GM23338 (cell line): Measurements from ENCODE around the gene CTNNA3. TPM values are rescaled to one million over a fixed set of nuclear protein-coding genes. Genes with fewer than 3 reads are reported as not detected.
A peak's percentile ranks its signal among the peaks of the same experiment; 100 is the strongest.

ENCODE experiments used
- ATAC-seq: fragments of 200-7000 bp; cut with Tn5 transposase; 3 replicates; pipeline ENCODE4 v1.9.1; 2020
- DNase-seq: peaks from one replicate; pipeline ENCODE4 v3.0.0-alpha.2; 2015; ENCODE audit warnings: low spot score
- H2AFZ ChIP-seq: fragments of 200-600 bp; sonication (generic); 2 replicates; pipeline ENCODE4 v1.8.0; 2016; ENCODE audit warnings: antibody characterized with exemption, mild to moderate bottlenecking, moderate library complexity
- H3F3A ChIP-seq: fragments of 200-600 bp; sonication (generic); replicated peaks from 2 replicates; pipeline ENCODE4 v1.8.0; 2017; ENCODE audit warnings: antibody characterized with exemption, mixed run types, low read depth
- H3K27ac ChIP-seq: fragments of 200-600 bp; sonication (generic); 2 replicates; pipeline ENCODE4 v1.6.1; 2016; ENCODE audit warnings: low read depth
- H3K27me3 ChIP-seq: fragments of 200-600 bp; sonication (generic); 2 replicates; pipeline ENCODE4 v1.8.0; 2016; ENCODE audit warnings: mild to moderate bottlenecking, mixed run types, moderate library complexity; ENCODE audit not compliant: insufficient read depth
- H3K36me3 ChIP-seq: fragments of 200-600 bp; sonication (generic); 2 replicates; pipeline ENCODE4 v1.8.0; 2016; ENCODE audit warnings: mild to moderate bottlenecking; ENCODE audit not compliant: insufficient read depth
- H3K4me1 ChIP-seq: fragments of 200-600 bp; sonication (generic); 2 replicates; pipeline ENCODE4 v1.8.0; 2016; ENCODE audit warnings: mild to moderate bottlenecking, moderate library complexity; ENCODE audit not compliant: insufficient read depth
- H3K4me2 ChIP-seq: fragments of 200-600 bp; sonication (generic); 2 replicates; pipeline ENCODE4 v1.7.1; 2017; ENCODE audit warnings: mixed run types
- H3K4me3 ChIP-seq: fragments of 200-600 bp; sonication (generic); 2 replicates; pipeline ENCODE4 v1.6.1; 2016; ENCODE audit warnings: mixed run types
- H3K79me2 ChIP-seq: fragments of 200-600 bp; sonication (generic); replicated peaks from 2 replicates; pipeline ENCODE4 v1.8.0; 2017; ENCODE audit warnings: mild to moderate bottlenecking; ENCODE audit not compliant: insufficient read depth
- H3K9me2 ChIP-seq: fragments of 200-600 bp; sonication (generic); 2 replicates; pipeline ENCODE4 v1.8.0; 2017; ENCODE audit not compliant: insufficient read depth
- H4K20me1 ChIP-seq: fragments of 200-600 bp; sonication (generic); replicated peaks from 2 replicates; pipeline ENCODE4 v1.8.0; 2017; ENCODE audit warnings: mild to moderate bottlenecking; ENCODE audit not compliant: insufficient read depth
- H3K27ac Mint-ChIP-seq: 2 replicates; pipeline ENCODE4 v1.8.0; 2020; ENCODE audit warnings: inconsistent platforms, mild to moderate bottlenecking, moderate library complexity, mixed read lengths
- H3K27me3 Mint-ChIP-seq: 3 replicates; pipeline ENCODE4 v1.8.0; 2022; ENCODE audit warnings: low read depth, mild to moderate bottlenecking, moderate library complexity, mixed read lengths, inconsistent platforms; ENCODE audit not compliant: insufficient read depth, poor library complexity
- H3K36me3 Mint-ChIP-seq: 3 replicates; pipeline ENCODE4 v1.8.0; 2021; ENCODE audit warnings: low read depth, mild to moderate bottlenecking, inconsistent platforms, moderate library complexity, mixed read lengths
- H3K4me1 Mint-ChIP-seq: 3 replicates; pipeline ENCODE4 v1.8.0; 2020; ENCODE audit warnings: mild to moderate bottlenecking, inconsistent platforms, mixed read lengths
- H3K4me3 Mint-ChIP-seq: 3 replicates; pipeline ENCODE4 v1.8.0; 2021; ENCODE audit warnings: moderate library complexity, mild to moderate bottlenecking, inconsistent platforms, mixed read lengths
- H3K9me3 Mint-ChIP-seq: 3 replicates; pipeline ENCODE4 v1.8.0; 2020; ENCODE audit warnings: moderate library complexity, mild to moderate bottlenecking, inconsistent platforms, mixed read lengths
- CREB1 ChIP-seq: fragments of 250-450 bp; sonication (Bioruptor Pico); IDR thresholded peaks from 2 replicates; pipeline ENCODE4 v1.5.0; 2020; ENCODE audit warnings: low read depth, mild to moderate bottlenecking, moderate library complexity
- EZH2 ChIP-seq: fragments of 200-600 bp; sonication (generic); IDR thresholded peaks from one replicate; pipeline ENCODE4 v1.8.0; 2017; ENCODE audit warnings: antibody characterized with exemption, mild to moderate bottlenecking, low read depth; ENCODE audit not compliant: unreplicated experiment
- JUNB ChIP-seq: IDR thresholded peaks from one replicate; pipeline ENCODE4 v1.6.1; 2016; ENCODE audit warnings: antibody characterized with exemption; ENCODE audit not compliant: unreplicated experiment
- polyA plus RNA-seq: library from polyadenylated mRNA; unstranded; fragments of >200 nt; fragmentation: Nextera tagmentation; extraction: Ambion mirVana; gene quantifications from 2 replicates; pipeline ENCODE4 v1.2.1, GENCODE V29; 2016
- total RNA-seq: library from RNA; depleted of rRNA; stranded (reverse); fragments of >200 nt; shearing (Covaris generic); gene quantifications from 2 replicates; pipeline ENCODE4 v1.2.3, GENCODE V29; 2014
- TF ChIP-seq, protein P1 (sequence below): IDR thresholded peaks from one replicate; pipeline ENCODE4 v1.6.1; 2018; ENCODE audit warnings: antibody characterized with exemption; ENCODE audit not compliant: unreplicated experiment
- TF ChIP-seq, protein P2 (sequence below), 2 experiments: fragments of 200-600 bp in 1 of 2; sonication (generic) in 1 of 2; conservative IDR thresholded peaks; 2 replicates each; pipeline versions ENCODE4 v1.5.1 to v1.6.1; 2016 to 2017; ENCODE audit warnings: antibody characterized with exemption in 2 of 2, low read depth in 2 of 2, mild to moderate bottlenecking in 2 of 2, moderate library complexity in 1 of 2
- TF ChIP-seq, protein P3 (sequence below): fragments of 250-450 bp; sonication (Bioruptor Pico); IDR thresholded peaks from 2 replicates; pipeline ENCODE4 v1.5.0; 2020; ENCODE audit warnings: mild to moderate bottlenecking, moderate library complexity

The CTNNA3 gene
- total and polyA plus RNA-seq, 2 experiments from 2014 or later = 0.71 to 3.3 TPM

DNA sequence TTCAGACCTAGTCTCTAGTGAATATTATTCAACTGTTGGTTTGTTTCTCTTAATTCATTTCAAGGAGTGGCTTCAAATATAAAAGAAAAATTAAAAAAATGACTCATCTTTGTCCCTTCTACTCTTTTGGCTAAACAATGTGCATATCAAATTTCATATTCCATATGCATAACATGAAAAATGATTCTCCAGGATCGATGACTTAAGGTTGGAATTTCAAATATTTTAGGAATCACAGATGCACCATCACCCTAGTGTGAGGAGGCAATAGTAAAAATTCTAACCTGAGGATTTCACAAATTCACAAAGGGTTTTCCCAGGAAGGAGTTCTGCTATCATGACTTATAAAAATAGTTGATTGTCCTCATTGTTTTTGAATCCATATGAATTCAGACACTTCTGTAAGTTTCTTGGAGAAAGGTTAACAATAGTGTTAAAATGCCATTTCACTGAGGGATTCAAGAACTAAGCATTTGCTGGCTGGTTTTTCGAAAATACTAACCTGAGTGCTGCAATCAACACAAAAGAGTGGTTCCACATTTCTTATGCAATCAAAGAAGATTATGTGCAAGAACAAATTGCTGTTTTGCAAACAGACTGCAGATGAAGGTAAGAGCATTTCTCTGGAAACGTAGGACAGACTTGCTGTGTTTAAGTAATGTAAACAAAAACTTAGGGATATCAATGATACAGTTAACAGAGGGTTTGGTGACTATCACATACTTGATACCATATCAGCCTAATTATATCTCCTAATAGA is 1317.7 kb downstream of the CTNNA3 start:
- no peaks in the 10 kb centered on the region for H3K27me3 Mint-ChIP-seq
- no peaks in the 10 kb centered on the region for H3K79me2 ChIP-seq
- no peaks in the 10 kb centered on the region for H4K20me1 ChIP-seq
- peak overlapping the region; percentile 47 for H3K27ac ChIP-seq
- TF ChIP-seq JUNB (no peak), CREB1 (CRISPR knock-in tag) (no peak), EZH2 (no peak)
- TF ChIP-seq, protein P1, sequence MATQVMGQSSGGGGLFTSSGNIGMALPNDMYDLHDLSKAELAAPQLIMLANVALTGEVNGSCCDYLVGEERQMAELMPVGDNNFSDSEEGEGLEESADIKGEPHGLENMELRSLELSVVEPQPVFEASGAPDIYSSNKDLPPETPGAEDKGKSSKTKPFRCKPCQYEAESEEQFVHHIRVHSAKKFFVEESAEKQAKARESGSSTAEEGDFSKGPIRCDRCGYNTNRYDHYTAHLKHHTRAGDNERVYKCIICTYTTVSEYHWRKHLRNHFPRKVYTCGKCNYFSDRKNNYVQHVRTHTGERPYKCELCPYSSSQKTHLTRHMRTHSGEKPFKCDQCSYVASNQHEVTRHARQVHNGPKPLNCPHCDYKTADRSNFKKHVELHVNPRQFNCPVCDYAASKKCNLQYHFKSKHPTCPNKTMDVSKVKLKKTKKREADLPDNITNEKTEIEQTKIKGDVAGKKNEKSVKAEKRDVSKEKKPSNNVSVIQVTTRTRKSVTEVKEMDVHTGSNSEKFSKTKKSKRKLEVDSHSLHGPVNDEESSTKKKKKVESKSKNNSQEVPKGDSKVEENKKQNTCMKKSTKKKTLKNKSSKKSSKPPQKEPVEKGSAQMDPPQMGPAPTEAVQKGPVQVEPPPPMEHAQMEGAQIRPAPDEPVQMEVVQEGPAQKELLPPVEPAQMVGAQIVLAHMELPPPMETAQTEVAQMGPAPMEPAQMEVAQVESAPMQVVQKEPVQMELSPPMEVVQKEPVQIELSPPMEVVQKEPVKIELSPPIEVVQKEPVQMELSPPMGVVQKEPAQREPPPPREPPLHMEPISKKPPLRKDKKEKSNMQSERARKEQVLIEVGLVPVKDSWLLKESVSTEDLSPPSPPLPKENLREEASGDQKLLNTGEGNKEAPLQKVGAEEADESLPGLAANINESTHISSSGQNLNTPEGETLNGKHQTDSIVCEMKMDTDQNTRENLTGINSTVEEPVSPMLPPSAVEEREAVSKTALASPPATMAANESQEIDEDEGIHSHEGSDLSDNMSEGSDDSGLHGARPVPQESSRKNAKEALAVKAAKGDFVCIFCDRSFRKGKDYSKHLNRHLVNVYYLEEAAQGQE = no peak
- TF ChIP-seq, protein P2, sequence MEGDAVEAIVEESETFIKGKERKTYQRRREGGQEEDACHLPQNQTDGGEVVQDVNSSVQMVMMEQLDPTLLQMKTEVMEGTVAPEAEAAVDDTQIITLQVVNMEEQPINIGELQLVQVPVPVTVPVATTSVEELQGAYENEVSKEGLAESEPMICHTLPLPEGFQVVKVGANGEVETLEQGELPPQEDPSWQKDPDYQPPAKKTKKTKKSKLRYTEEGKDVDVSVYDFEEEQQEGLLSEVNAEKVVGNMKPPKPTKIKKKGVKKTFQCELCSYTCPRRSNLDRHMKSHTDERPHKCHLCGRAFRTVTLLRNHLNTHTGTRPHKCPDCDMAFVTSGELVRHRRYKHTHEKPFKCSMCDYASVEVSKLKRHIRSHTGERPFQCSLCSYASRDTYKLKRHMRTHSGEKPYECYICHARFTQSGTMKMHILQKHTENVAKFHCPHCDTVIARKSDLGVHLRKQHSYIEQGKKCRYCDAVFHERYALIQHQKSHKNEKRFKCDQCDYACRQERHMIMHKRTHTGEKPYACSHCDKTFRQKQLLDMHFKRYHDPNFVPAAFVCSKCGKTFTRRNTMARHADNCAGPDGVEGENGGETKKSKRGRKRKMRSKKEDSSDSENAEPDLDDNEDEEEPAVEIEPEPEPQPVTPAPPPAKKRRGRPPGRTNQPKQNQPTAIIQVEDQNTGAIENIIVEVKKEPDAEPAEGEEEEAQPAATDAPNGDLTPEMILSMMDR (conservative IDR thresholded peaks at IDR 0.05; ENCODE audit: low read depth in 2 of 2) = no peak
- TF ChIP-seq, protein P3, sequence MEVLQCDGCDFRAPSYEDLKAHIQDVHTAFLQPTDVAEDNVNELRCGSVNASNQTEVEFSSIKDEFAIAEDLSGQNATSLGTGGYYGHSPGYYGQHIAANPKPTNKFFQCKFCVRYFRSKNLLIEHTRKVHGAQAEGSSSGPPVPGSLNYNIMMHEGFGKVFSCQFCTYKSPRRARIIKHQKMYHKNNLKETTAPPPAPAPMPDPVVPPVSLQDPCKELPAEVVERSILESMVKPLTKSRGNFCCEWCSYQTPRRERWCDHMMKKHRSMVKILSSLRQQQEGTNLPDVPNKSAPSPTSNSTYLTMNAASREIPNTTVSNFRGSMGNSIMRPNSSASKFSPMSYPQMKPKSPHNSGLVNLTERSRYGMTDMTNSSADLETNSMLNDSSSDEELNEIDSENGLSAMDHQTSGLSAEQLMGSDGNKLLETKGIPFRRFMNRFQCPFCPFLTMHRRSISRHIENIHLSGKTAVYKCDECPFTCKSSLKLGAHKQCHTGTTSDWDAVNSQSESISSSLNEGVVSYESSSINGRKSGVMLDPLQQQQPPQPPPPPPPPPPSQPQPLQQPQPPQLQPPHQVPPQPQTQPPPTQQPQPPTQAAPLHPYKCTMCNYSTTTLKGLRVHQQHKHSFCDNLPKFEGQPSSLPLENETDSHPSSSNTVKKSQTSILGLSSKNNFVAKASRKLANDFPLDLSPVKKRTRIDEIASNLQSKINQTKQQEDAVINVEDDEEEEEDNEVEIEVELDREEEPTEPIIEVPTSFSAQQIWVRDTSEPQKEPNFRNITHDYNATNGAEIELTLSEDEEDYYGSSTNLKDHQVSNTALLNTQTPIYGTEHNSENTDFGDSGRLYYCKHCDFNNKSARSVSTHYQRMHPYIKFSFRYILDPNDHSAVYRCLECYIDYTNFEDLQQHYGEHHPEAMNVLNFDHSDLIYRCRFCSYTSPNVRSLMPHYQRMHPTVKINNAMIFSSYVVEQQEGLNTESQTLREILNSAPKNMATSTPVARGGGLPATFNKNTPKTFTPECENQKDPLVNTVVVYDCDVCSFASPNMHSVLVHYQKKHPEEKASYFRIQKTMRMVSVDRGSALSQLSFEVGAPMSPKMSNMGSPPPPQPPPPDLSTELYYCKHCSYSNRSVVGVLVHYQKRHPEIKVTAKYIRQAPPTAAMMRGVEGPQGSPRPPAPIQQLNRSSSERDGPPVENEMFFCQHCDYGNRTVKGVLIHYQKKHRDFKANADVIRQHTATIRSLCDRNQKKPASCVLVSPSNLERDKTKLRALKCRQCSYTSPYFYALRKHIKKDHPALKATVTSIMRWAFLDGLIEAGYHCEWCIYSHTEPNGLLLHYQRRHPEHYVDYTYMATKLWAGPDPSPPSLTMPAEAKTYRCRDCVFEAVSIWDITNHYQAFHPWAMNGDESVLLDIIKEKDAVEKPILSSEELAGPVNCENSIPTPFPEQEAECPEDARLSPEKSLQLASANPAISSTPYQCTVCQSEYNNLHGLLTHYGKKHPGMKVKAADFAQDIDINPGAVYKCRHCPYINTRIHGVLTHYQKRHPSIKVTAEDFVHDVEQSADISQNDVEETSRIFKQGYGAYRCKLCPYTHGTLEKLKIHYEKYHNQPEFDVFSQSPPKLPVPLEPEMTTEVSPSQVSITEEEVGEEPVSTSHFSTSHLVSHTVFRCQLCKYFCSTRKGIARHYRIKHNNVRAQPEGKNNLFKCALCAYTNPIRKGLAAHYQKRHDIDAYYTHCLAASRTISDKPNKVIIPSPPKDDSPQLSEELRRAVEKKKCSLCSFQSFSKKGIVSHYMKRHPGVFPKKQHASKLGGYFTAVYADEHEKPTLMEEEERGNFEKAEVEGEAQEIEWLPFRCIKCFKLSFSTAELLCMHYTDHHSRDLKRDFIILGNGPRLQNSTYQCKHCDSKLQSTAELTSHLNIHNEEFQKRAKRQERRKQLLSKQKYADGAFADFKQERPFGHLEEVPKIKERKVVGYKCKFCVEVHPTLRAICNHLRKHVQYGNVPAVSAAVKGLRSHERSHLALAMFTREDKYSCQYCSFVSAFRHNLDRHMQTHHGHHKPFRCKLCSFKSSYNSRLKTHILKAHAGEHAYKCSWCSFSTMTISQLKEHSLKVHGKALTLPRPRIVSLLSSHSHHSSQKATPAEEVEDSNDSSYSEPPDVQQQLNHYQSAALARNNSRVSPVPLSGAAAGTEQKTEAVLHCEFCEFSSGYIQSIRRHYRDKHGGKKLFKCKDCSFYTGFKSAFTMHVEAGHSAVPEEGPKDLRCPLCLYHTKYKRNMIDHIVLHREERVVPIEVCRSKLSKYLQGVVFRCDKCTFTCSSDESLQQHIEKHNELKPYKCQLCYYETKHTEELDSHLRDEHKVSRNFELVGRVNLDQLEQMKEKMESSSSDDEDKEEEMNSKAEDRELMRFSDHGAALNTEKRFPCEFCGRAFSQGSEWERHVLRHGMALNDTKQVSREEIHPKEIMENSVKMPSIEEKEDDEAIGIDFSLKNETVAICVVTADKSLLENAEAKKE (CRISPR knock-in tag) = no peak
- H3K4me3 Mint-ChIP-seq = no peak overlapping the region
- H3K9me3 Mint-ChIP-seq = peaks cover 8% of the 10 kb centered on the region
- H3K27ac Mint-ChIP-seq = peak overlapping the region; percentile 93
- H3K9me2 ChIP-seq = 0 out of 2 replicates have a peak, but pooled peaks cover 5% of the 10 kb centered on the region
- no peaks in the 10 kb centered on the region for H3K27me3 ChIP-seq
- no peak overlapping the region for H2AFZ ChIP-seq
- peaks cover 13% of the 10 kb centered on the region for H3K4me1 ChIP-seq
- H3K4me3 ChIP-seq = no peak overlapping the region
- no peaks in the 10 kb centered on the region for H3K36me3 ChIP-seq
- H3K4me1 Mint-ChIP-seq = peaks cover 18% of the 10 kb centered on the region; the same call in 2 of the 3 replicates
- peak; percentile 34; the same call in 2 of the 3 replicates for ATAC-seq
- DNase-seq = peak; percentile 34
- H3F3A ChIP-seq = no peaks in the 10 kb centered on the region
- 0 out of 2 replicates have a peak overlapping the region, but pooled peaks have one; percentile 5 for H3K4me2 ChIP-seq
- H3K36me3 Mint-ChIP-seq = peaks cover 3% of the 10 kb centered on the region; the same call in 1 of the 3 replicates
